ENCODE measurements around the gene TRIM44.

The TRIM44 gene

GRCh38 chr11:35623621-35624168 is 38.9 kb upstream of the TRIM44 start:
- H3K27ac ChIP-seq (ENCODE audit: low read depth, low read length) = no peak overlapping the region
- TF ChIP-seq EZH2phosphoT487 (conservative IDR thresholded peaks at IDR 0.05; ENCODE audit: low read length) (no peak), CTCF (IDR thresholded peaks at IDR 0.05; ENCODE audit: insufficient read depth, low read length, poor library complexity, severe bottlenecking) (no peak)
- no peaks in the 10 kb centered on the region for H3K9me3 ChIP-seq (ENCODE audit: insufficient read depth, low read length)
- H3K79me2 ChIP-seq (ENCODE audit: insufficient read depth, low read length) = no peaks in the 10 kb centered on the region
- H3F3A ChIP-seq (ENCODE audit: insufficient read depth) = no peaks in the 10 kb centered on the region
- no peak overlapping the region for H3K4me2 ChIP-seq (ENCODE audit: low read depth, low read length, poor library complexity, severe bottlenecking)
- no peak overlapping the region for H3K9ac ChIP-seq (ENCODE audit: low read length)
- H3K9me2 ChIP-seq (replicated peaks; ENCODE audit: insufficient read depth, low read length) = no peaks in the 10 kb centered on the region
- no peaks in the 10 kb centered on the region for H3K27me3 ChIP-seq (ENCODE audit: low read length)
- no peaks in the 10 kb centered on the region for H4K20me1 ChIP-seq (ENCODE audit: low read depth, low read length)
- no peaks in the 10 kb centered on the region for H3K36me3 ChIP-seq (ENCODE audit: low read length)
- H2AFZ ChIP-seq (ENCODE audit: low read depth, low read length, severe bottlenecking) = no peak overlapping the region
- no peak overlapping the region for H3K4me3 ChIP-seq (ENCODE audit: insufficient read depth, low read length, poor library complexity, severe bottlenecking)

GRCh38 chr11:35624316-35624715 is 38.3 kb upstream of the TRIM44 start:
- H2AFZ ChIP-seq (ENCODE audit: low read depth, low read length, severe bottlenecking) = no peak overlapping the region
- no peaks in the 10 kb centered on the region for H3K36me3 ChIP-seq (ENCODE audit: low read length)
- no peak overlapping the region for H3K4me2 ChIP-seq (ENCODE audit: low read depth, low read length, poor library complexity, severe bottlenecking)
- H3K4me3 ChIP-seq (ENCODE audit: insufficient read depth, low read length, poor library complexity, severe bottlenecking) = no peak overlapping the region
- H3K9me2 ChIP-seq (replicated peaks; ENCODE audit: insufficient read depth, low read length) = no peaks in the 10 kb centered on the region
- H3K9ac ChIP-seq (ENCODE audit: low read length) = no peak overlapping the region
- H3F3A ChIP-seq (ENCODE audit: insufficient read depth) = no peaks in the 10 kb centered on the region
- H4K20me1 ChIP-seq (ENCODE audit: low read depth, low read length) = no peaks in the 10 kb centered on the region
- H3K9me3 ChIP-seq (ENCODE audit: insufficient read depth, low read length) = no peaks in the 10 kb centered on the region
- no peak overlapping the region for H3K27ac ChIP-seq (ENCODE audit: low read depth, low read length)
- no peaks in the 10 kb centered on the region for H3K27me3 ChIP-seq (ENCODE audit: low read length)
- TF ChIP-seq CTCF (IDR thresholded peaks at IDR 0.05; ENCODE audit: insufficient read depth, low read length, poor library complexity, severe bottlenecking) (no peak), EZH2phosphoT487 (conservative IDR thresholded peaks at IDR 0.05; ENCODE audit: low read length) (no peak)
- no peaks in the 10 kb centered on the region for H3K79me2 ChIP-seq (ENCODE audit: insufficient read depth, low read length)

GRCh38 chr11:35624781-35625180 is 37.8 kb upstream of the TRIM44 start:
- no peak overlapping the region for H3K27ac ChIP-seq (ENCODE audit: low read depth, low read length)
- no peaks in the 10 kb centered on the region for H3F3A ChIP-seq (ENCODE audit: insufficient read depth)
- no peaks in the 10 kb centered on the region for H3K79me2 ChIP-seq (ENCODE audit: insufficient read depth, low read length)

More at GRCh38 chr11:35624781-35625180, 37.8 kb upstream of the TRIM44 start:
- H3K9me3 ChIP-seq (ENCODE audit: insufficient read depth, low read length) = no peaks in the 10 kb centered on the region
- no peak overlapping the region for H2AFZ ChIP-seq (ENCODE audit: low read depth, low read length, severe bottlenecking)
- H3K27me3 ChIP-seq (ENCODE audit: low read length) = no peaks in the 10 kb centered on the region
- H3K9me2 ChIP-seq (replicated peaks; ENCODE audit: insufficient read depth, low read length) = no peaks in the 10 kb centered on the region
- H3K36me3 ChIP-seq (ENCODE audit: low read length) = no peaks in the 10 kb centered on the region
- H4K20me1 ChIP-seq (ENCODE audit: low read depth, low read length) = no peaks in the 10 kb centered on the region
- no peak overlapping the region for H3K4me3 ChIP-seq (ENCODE audit: insufficient read depth, low read length, poor library complexity, severe bottlenecking)
- TF ChIP-seq EZH2phosphoT487 (conservative IDR thresholded peaks at IDR 0.05; ENCODE audit: low read length) (no peak), CTCF (IDR thresholded peaks at IDR 0.05; ENCODE audit: insufficient read depth, low read length, poor library complexity, severe bottlenecking) (no peak)
- no peak overlapping the region for H3K4me2 ChIP-seq (ENCODE audit: low read depth, low read length, poor library complexity, severe bottlenecking)
- H3K9ac ChIP-seq (ENCODE audit: low read length) = no peak overlapping the region

All from SU-DHL-6 (cell line).